Esophagus muscularis mucosa (tissue), 4 donors: ENCODE data around the gene RSRC1.

Source experiments
- EP300 ChIP-seq: sonication (generic); formaldehyde crosslinking; IDR thresholded peaks from one replicate; pipeline ENCODE4 v1.6.1; 2017; ENCODE audit warnings: antibody characterized with exemption
- POLR2A ChIP-seq: fragments of 450-650 bp; IDR thresholded peaks from one replicate; pipeline ENCODE4 v1.6.1; 2017; ENCODE audit warnings: antibody characterized with exemption, moderate library complexity, mild to moderate bottlenecking, low read depth
- POLR2AphosphoS5 ChIP-seq, 2 donors: sonication (generic); formaldehyde crosslinking; IDR thresholded peaks; one replicate each; pipeline ENCODE4 v1.6.1; 2017; ENCODE audit warnings: antibody characterized with exemption in 2 of 2
- TF ChIP-seq, protein P1 (sequence below), 3 experiments: fragments of 200-600 bp in 2 of 3; fragments of 450-650 bp in 1 of 3; sonication (generic) in 2 of 3; IDR thresholded peaks; one replicate each; pipeline ENCODE4 v1.5.1; 2017 to 2019; ENCODE audit warnings: antibody characterized with exemption in 3 of 3, mild to moderate bottlenecking in 2 of 3, moderate library complexity in 1 of 3

DNA sequence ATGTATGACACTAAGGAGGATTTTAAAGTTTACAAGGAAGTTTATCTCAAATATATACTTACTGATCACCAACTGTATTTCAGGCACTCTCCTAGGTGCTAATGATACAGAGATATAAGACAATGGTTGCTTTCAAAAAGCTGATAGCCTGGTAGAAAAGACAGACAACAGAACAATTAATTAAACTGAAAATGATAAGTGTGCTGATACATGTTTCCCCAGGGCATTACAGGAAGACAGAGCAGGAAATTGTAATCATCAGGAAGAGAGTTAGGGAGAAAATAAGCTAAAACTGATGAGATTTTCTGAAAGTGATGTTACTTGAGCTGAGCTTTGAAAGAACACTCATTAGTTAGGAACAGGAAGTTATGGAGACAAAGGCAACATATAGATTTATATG is 229.7 kb downstream of the RSRC1 start:
- TF ChIP-seq, protein P1, sequence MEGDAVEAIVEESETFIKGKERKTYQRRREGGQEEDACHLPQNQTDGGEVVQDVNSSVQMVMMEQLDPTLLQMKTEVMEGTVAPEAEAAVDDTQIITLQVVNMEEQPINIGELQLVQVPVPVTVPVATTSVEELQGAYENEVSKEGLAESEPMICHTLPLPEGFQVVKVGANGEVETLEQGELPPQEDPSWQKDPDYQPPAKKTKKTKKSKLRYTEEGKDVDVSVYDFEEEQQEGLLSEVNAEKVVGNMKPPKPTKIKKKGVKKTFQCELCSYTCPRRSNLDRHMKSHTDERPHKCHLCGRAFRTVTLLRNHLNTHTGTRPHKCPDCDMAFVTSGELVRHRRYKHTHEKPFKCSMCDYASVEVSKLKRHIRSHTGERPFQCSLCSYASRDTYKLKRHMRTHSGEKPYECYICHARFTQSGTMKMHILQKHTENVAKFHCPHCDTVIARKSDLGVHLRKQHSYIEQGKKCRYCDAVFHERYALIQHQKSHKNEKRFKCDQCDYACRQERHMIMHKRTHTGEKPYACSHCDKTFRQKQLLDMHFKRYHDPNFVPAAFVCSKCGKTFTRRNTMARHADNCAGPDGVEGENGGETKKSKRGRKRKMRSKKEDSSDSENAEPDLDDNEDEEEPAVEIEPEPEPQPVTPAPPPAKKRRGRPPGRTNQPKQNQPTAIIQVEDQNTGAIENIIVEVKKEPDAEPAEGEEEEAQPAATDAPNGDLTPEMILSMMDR (IDR thresholded peaks at IDR 0.05): no peak
- no peak for TF ChIP-seq POLR2AphosphoS5 (IDR thresholded peaks at IDR 0.05)
- no peak for TF ChIP-seq EP300
- TF ChIP-seq POLR2A: no peak
